PC-3 (cell line): ENCODE measurements around the gene PIGT.

Source experiments
- EZH2 ChIP-seq: fragments of 300-600 bp; sonication (generic); IDR thresholded peaks from one replicate; pipeline ENCODE4 v1.6.1; 2017; ENCODE audit warnings: antibody characterized with exemption, mild to moderate bottlenecking, low read length; ENCODE audit not compliant: unreplicated experiment
- EZH2phosphoT487 ChIP-seq: fragments of 300-600 bp; sonication (generic); IDR thresholded peaks from 2 replicates; pipeline ENCODE4 v1.6.1; 2018; ENCODE audit warnings: mild to moderate bottlenecking, antibody characterized with exemption, low read length, borderline replicate concordance
- TF ChIP-seq, protein P1 (sequence below): fragments of 300-600 bp; sonication (generic); conservative IDR thresholded peaks from 2 replicates; pipeline ENCODE4 v1.5.1; 2017; ENCODE audit warnings: antibody characterized with exemption, low read depth, mild to moderate bottlenecking, low read length

DNA sequence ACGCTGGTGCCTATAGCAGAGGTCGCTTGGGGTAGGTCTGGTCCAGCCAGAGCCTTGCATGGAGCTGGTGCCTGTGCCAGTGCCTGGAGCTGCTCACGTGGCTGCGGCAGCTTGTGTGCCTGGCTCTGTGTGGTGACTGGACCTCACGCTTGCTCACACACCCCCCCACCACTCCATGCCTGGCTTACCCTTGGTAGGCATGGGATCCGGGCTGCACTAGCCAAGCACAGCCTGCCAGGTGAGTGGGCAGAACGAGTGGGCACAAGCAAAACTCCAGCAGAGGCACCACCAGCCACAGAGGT is 20.9 kb upstream of the PIGT start:
- TF ChIP-seq, protein P1, sequence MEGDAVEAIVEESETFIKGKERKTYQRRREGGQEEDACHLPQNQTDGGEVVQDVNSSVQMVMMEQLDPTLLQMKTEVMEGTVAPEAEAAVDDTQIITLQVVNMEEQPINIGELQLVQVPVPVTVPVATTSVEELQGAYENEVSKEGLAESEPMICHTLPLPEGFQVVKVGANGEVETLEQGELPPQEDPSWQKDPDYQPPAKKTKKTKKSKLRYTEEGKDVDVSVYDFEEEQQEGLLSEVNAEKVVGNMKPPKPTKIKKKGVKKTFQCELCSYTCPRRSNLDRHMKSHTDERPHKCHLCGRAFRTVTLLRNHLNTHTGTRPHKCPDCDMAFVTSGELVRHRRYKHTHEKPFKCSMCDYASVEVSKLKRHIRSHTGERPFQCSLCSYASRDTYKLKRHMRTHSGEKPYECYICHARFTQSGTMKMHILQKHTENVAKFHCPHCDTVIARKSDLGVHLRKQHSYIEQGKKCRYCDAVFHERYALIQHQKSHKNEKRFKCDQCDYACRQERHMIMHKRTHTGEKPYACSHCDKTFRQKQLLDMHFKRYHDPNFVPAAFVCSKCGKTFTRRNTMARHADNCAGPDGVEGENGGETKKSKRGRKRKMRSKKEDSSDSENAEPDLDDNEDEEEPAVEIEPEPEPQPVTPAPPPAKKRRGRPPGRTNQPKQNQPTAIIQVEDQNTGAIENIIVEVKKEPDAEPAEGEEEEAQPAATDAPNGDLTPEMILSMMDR, result no peak
- TF ChIP-seq EZH2phosphoT487 (no peak), EZH2 (no peak)
